CD14-positive monocyte (primary cell): ENCODE results near the gene PHACTR3. TPM values are rescaled to one million over a fixed set of nuclear protein-coding genes. Genes with fewer than 3 reads are reported as not detected.
A peak's percentile ranks its signal among the peaks of the same experiment; 100 is the strongest.

Experiments used
- DNase-seq, 3 donors: peaks; one replicate each; pipeline ENCODE4 v3.0.0-alpha.2; 2011 to 2022
- H2AFZ ChIP-seq: 2 replicates; pipeline ENCODE4 v1.6.0; 2012; ENCODE audit warnings: mild to moderate bottlenecking, low read depth, low read length, inconsistent platforms; ENCODE audit not compliant: insufficient read depth, poor library complexity, severe bottlenecking
- H3K27ac ChIP-seq, 2 donors: 1 replicate in 1 of 2; 2 replicates in 1 of 2; pipeline ENCODE4 v1.5.1; 2012 to 2013; ENCODE audit warnings: low read length in 2 of 2, control low read depth in 1 of 2, inconsistent platforms in 1 of 2, low read depth in 1 of 2, mild to moderate bottlenecking in 1 of 2
- H3K27me3 ChIP-seq, 2 donors: one replicate each; pipeline versions ENCODE4 v1.6.0 to v1.6.1; 2011 to 2013; ENCODE audit warnings: low read length in 2 of 2; ENCODE audit not compliant: control insufficient read depth in 2 of 2, insufficient read depth in 2 of 2
- H3K36me3 ChIP-seq, 2 donors: replicated peaks in 1 of 2; 1 replicate in 1 of 2; 2 replicates in 1 of 2; pipeline versions ENCODE4 v1.5.1 to v1.6.1; 2012 to 2013; ENCODE audit warnings: low read length in 2 of 2, control low read depth in 1 of 2, inconsistent platforms in 1 of 2, mild to moderate bottlenecking in 1 of 2; ENCODE audit not compliant: insufficient read depth in 2 of 2, control insufficient read depth in 1 of 2
- H3K4me1 ChIP-seq, 2 donors: 1 replicate in 1 of 2; 2 replicates in 1 of 2; pipeline versions ENCODE4 v1.5.1 to v1.6.1; 2012 to 2013; ENCODE audit warnings: low read length in 2 of 2, control low read depth in 1 of 2, inconsistent platforms in 1 of 2, mild to moderate bottlenecking in 1 of 2, moderate library complexity in 1 of 2; ENCODE audit not compliant: insufficient read depth in 2 of 2, control insufficient read depth in 1 of 2
- H3K4me2 ChIP-seq: replicated peaks from 2 replicates; pipeline ENCODE3; 2012; ENCODE audit warnings: low read length, moderate library complexity, mild to moderate bottlenecking; ENCODE audit not compliant: poor library complexity, severe bottlenecking; ENCODE audit errors: extremely low read depth
- H3K4me3 ChIP-seq, 3 experiments: fragments of 200-600 bp in 1 of 3; sonication (generic) in 1 of 3; replicated peaks in 1 of 3; 1 replicate in 2 of 3; 2 replicates in 1 of 3; pipeline ENCODE4 v1.5.1; 2011 to 2013; ENCODE audit warnings: low read length in 3 of 3, mild to moderate bottlenecking in 3 of 3, control low read depth in 2 of 3, low read depth in 2 of 3, inconsistent platforms in 1 of 3, moderate library complexity in 1 of 3
- H3K79me2 ChIP-seq: 2 replicates; pipeline ENCODE4 v1.6.0; 2012; ENCODE audit warnings: mild to moderate bottlenecking, control low read depth, inconsistent platforms, low read length, moderate library complexity; ENCODE audit not compliant: insufficient read depth
- H3K9ac ChIP-seq: 2 replicates; pipeline ENCODE4 v1.6.0; 2017; ENCODE audit warnings: low read length, mild to moderate bottlenecking; ENCODE audit not compliant: insufficient read depth, poor library complexity, severe bottlenecking
- H3K9me3 ChIP-seq, 2 donors: replicated peaks in 1 of 2; 1 replicate in 1 of 2; 2 replicates in 1 of 2; pipeline versions ENCODE4 v1.5.1 to v1.6.1; 2012 to 2013; ENCODE audit warnings: low read length in 2 of 2, control low read depth in 1 of 2; ENCODE audit not compliant: control insufficient read depth in 1 of 2, insufficient read depth in 1 of 2
- H4K20me1 ChIP-seq: 2 replicates; pipeline ENCODE4 v1.6.0; 2012; ENCODE audit warnings: mild to moderate bottlenecking, low read length, control low read depth, moderate library complexity; ENCODE audit not compliant: insufficient read depth
- H3K27ac Mint-ChIP-seq, 7 donors: one replicate each; pipeline ENCODE4 v1.8.0; 2020; ENCODE audit warnings: mild to moderate bottlenecking in 7 of 7, mixed read lengths in 7 of 7, moderate library complexity in 6 of 7, inconsistent platforms in 2 of 7
- H3K27me3 Mint-ChIP-seq, 3 donors: one replicate each; pipeline ENCODE4 v1.8.0; 2021 to 2022; ENCODE audit warnings: low read depth in 3 of 3, mild to moderate bottlenecking in 3 of 3, mixed read lengths in 3 of 3, moderate library complexity in 3 of 3, inconsistent platforms in 1 of 3
- H3K36me3 Mint-ChIP-seq, 2 donors: one replicate each; pipeline ENCODE4 v1.8.0; 2020; ENCODE audit warnings: mixed read lengths in 2 of 2, inconsistent platforms in 1 of 2, mild to moderate bottlenecking in 1 of 2
- H3K4me1 Mint-ChIP-seq: one replicate; pipeline ENCODE4 v1.8.0; 2020; ENCODE audit warnings: mild to moderate bottlenecking, mixed read lengths
- H3K4me3 Mint-ChIP-seq, 2 donors: one replicate each; pipeline ENCODE4 v1.8.0; 2020; ENCODE audit warnings: mild to moderate bottlenecking in 2 of 2, mixed read lengths in 2 of 2, moderate library complexity in 1 of 2
- H3K9me3 Mint-ChIP-seq, 7 donors: one replicate each; pipeline ENCODE4 v1.8.0; 2020 to 2022; ENCODE audit warnings: mixed read lengths in 7 of 7, mild to moderate bottlenecking in 6 of 7, moderate library complexity in 6 of 7, inconsistent platforms in 2 of 7
- WGBS: methylation state at CpG from one replicate; pipeline ENCODE4 v1.1.5; 2013; ENCODE audit warnings: missing lambda C conversion rate; ENCODE audit not compliant: insufficient coverage; 5-methylcytosine and 5-hydroxymethylcytosine counted together
- intact Hi-C, 2 donors: fragments of 100-400 bp; cut with micrococcal nuclease; formaldehyde crosslinking; loops; one replicate each; pipeline versions ENCODE4 v1.15.0 to v1.15.1; 2023
- polyA plus RNA-seq, 3 donors: library from polyadenylated mRNA; depleted of rRNA in 1 of 3; unstranded in 2 of 3; stranded (reverse) in 1 of 3; fragments of 300-500 nt in 2 of 3; fragments of >200 nt in 1 of 3; fragmentation: Illumina TruSeq in 2 of 3; gene quantifications; 1 replicate in 2 of 3; 2 replicates in 1 of 3; pipeline ENCODE4 v1.2.3, GENCODE V29; 2012 to 2021
- TF ChIP-seq, protein P1 (sequence below): fragments of 200-600 bp; IDR thresholded peaks from one replicate; pipeline ENCODE4 v1.8.0; 2022; ENCODE audit warnings: antibody characterized with exemption, mild to moderate bottlenecking

Gene PHACTR3
- polyA plus RNA-seq, 3 donors = 0.11 to 0.17 TPM; not detected in 1

DNA sequence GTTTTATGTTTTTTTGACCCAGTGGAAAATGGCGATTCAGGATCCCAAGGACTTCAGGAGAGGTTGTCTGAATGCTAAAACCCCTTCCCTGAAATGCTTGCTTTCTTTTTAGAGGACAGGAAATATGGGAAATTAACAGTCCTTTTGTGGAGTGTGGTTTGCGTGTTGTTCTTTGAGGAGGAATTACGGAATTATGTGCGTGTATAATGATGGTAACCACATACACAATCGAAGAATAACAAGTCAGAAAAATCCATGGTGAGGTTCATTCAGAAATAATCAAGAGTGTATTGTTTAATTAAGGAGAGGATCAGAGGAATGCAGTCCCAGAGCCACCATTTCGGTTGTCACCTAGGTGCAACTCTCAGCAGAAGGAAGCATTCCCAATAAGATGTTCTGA is 73.2 kb downstream of the PHACTR3 start:
- Mint-ChIP-seq H3K27ac (no peak overlapping the region), H3K9me3 (peaks cover 0 to 9% (median 0%) of the 10 kb centered on the region in 7 donors)

DNA sequence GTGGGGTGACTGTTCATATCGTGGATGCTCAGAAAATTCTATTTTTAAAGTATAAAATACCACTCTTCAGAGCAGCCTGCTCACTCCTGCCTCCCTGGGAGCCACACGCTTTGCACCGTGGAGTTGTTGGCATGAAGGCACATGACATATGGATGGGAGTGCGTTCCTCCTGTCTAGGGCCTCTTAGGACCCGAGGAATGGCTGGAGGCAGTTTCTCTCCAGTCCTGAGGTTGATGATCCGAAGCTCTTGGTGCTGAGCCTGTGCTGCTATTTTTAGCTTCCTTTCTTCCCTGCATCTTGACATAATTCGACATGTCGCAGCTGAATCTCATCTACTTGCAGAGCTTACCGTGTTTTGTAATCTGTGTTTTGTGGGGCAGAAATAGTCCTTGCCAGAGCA is 73.9 kb downstream of the PHACTR3 start:
- no peak overlapping the region for H3K27ac Mint-ChIP-seq
- TF ChIP-seq, protein P1, sequence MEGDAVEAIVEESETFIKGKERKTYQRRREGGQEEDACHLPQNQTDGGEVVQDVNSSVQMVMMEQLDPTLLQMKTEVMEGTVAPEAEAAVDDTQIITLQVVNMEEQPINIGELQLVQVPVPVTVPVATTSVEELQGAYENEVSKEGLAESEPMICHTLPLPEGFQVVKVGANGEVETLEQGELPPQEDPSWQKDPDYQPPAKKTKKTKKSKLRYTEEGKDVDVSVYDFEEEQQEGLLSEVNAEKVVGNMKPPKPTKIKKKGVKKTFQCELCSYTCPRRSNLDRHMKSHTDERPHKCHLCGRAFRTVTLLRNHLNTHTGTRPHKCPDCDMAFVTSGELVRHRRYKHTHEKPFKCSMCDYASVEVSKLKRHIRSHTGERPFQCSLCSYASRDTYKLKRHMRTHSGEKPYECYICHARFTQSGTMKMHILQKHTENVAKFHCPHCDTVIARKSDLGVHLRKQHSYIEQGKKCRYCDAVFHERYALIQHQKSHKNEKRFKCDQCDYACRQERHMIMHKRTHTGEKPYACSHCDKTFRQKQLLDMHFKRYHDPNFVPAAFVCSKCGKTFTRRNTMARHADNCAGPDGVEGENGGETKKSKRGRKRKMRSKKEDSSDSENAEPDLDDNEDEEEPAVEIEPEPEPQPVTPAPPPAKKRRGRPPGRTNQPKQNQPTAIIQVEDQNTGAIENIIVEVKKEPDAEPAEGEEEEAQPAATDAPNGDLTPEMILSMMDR = no peak
- intact Hi-C loops = no loop called here

More for the DNA sequence above, 73.2 kb downstream of the PHACTR3 start:
- H3K9me3 ChIP-seq = no peaks in the 10 kb centered on the region
- H3K27ac ChIP-seq = no peak overlapping the region
- peaks cover 13 to 49% (median 34%) of the 10 kb centered on the region in 3 donors for H3K27me3 Mint-ChIP-seq
- DNase-seq = no peak
- WGBS = 80% methylated on average over 5 of the region's 6 CpGs
- no peaks in the 10 kb centered on the region for H3K36me3 ChIP-seq
- no peak overlapping the region for H2AFZ ChIP-seq
- TF ChIP-seq, protein P1 = no peak
- no peaks in the 10 kb centered on the region for H3K79me2 ChIP-seq
- peaks cover 7% of the 10 kb centered on the region for H3K4me1 Mint-ChIP-seq
- H3K4me3 ChIP-seq = no peak overlapping the region
- H3K4me3 Mint-ChIP-seq = no peak overlapping the region
- no peaks in the 10 kb centered on the region for H3K36me3 Mint-ChIP-seq
- intact Hi-C loops = no loop called here
- no peak overlapping the region for H3K4me2 ChIP-seq
- no peaks in the 10 kb centered on the region for H4K20me1 ChIP-seq
- peaks cover 6% of the 10 kb centered on the region in 2 donors for H3K4me1 ChIP-seq
- peaks cover 5 to 27% of the 10 kb centered on the region in 2 donors for H3K27me3 ChIP-seq
- H3K9ac ChIP-seq = no peak overlapping the region

More for the DNA sequence above, 73.9 kb downstream of the PHACTR3 start:
- no peaks in the 10 kb centered on the region for H3K36me3 Mint-ChIP-seq
- Histone ChIP-seq H3K4me1 (peaks cover 6% of the 10 kb centered on the region in 2 donors), H3K9me3 (no peaks in the 10 kb centered on the region), H3K9ac (no peak overlapping the region), H3K79me2 (no peaks in the 10 kb centered on the region), H3K4me3 (no peak overlapping the region), H2AFZ (no peak overlapping the region), H3K27ac (no peak overlapping the region), H4K20me1 (no peaks in the 10 kb centered on the region), H3K27me3 (peaks cover 5 to 27% of the 10 kb centered on the region in 2 donors), H3K4me2 (no peak overlapping the region), H3K36me3 (no peaks in the 10 kb centered on the region)
- 69% methylated on average over 4 of the region's 9 CpGs for WGBS
- peaks cover 0 to 9% (median 0%) of the 10 kb centered on the region in 7 donors for H3K9me3 Mint-ChIP-seq
- peaks cover 17 to 51% (median 33%) of the 10 kb centered on the region in 3 donors for H3K27me3 Mint-ChIP-seq
- peaks cover 7% of the 10 kb centered on the region for H3K4me1 Mint-ChIP-seq
- DNase-seq = no peak
- H3K4me3 Mint-ChIP-seq = peak overlapping the region in 1 of 2 donors; percentile 12
